Nucleus accumbens (tissue), 56 donors: Measurements from ENCODE around the gene ZACN.
"Not testable (repeated sequence)": the region's sequence is repeated elsewhere in the genome, so short reads cannot be mapped to it uniquely, and the experiment has no call there.

Experiments used
- DNase-seq, 56 donors: peaks; one replicate each; lab custom pipeline; 2025; lab: John Stamatoyannopoulos, UW

ZACN gene

DNA sequence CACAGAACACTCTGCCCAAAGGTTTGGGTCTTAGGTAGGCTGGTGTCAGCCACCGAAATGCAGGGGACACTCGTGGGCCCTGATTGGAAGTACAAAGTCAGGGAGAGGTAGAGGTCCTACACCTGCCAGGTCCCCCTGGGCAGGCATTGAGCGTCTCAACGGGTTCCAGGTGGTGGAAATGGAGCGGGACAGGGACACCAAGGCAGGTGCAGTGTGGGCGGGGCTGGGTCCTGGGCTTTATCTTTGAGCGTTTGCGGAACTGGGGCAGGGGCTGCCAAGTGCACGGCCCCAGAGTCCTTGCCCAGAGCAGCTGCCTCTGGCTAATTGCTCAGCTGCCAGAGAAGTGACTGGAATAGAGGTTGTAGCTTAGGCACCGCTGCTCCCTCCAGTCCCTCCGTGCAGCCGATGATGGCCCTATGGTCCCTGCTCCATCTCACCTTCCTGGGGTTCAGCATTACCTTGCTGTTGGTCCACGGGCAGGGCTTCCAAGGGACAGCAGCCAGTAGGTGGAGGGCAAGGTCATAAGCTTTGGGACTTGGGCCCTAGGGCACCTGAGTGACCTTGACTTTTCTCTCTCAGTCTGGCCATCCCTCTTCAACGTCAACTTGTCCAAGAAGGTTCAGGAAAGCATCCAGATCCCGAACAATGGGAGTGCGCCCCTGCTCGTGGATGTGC is at the start of gene ZACN:
Gene ZACN, plus strand, starts transcription at position 323 of the 675 bp plus-strand sequence. Its CDS starts 83 bp downstream, at position 406.
- DNase-seq = no peak

DNA sequence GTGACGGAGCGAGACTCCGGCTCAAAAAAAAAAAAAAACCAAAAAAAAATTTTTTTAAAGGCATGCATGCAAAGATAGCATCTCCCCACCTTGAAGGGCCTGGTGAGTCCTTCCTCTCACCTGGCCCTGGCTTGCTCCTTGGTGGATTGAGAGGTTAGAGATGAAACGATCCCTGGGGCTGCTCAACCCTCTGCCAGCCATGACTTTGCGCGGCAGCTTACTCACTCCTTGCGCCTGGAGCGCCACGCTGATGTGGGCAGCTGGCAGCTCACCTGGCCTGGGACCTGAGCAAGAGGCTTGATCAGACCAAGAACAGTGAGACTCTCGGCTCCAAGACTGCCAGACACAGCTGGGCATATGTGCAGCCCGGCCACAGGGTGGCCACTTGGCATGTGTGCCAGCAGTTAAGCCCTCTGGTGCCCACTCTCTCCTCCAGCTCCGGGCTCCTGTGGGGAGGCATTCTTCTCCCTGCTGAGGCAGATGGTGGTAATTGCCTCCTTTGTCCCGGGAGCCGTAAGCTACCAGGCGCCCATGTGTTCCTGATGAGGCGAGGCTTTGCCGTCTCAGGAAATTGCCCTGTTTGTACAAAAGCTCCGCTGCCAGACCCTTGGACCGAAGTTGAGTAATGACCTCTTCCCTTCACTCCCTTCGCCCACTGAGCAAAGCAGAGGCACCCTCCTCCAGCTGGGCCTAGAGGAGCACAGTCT is 46.8 kb upstream of the ZACN start:
- DNase-seq = no peak

GRCh38 chr17:76032780-76033108 is 46.2 kb upstream of the ZACN start:
- no peak for DNase-seq

DNA sequence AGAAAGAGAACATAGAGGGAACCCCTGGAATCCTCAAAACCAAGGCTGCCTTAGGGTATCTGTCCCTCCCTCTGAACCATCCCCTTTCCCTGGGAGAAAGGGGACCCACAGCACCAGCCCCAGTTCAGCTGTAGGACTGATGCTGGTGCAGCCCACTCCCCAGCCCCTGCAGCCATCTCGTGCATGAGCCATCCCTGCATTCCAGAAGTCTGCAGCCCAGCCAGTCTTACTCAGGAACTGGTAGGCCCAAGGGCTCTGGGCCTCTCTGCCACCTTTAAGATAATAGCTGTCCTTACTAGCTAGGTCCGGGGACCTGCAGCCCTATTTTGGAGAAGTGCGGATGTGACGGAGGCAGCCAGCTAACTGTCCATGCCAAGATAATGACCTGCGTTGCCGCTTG is 45.8 kb upstream of the ZACN start:
- DNase-seq = no peak

DNA sequence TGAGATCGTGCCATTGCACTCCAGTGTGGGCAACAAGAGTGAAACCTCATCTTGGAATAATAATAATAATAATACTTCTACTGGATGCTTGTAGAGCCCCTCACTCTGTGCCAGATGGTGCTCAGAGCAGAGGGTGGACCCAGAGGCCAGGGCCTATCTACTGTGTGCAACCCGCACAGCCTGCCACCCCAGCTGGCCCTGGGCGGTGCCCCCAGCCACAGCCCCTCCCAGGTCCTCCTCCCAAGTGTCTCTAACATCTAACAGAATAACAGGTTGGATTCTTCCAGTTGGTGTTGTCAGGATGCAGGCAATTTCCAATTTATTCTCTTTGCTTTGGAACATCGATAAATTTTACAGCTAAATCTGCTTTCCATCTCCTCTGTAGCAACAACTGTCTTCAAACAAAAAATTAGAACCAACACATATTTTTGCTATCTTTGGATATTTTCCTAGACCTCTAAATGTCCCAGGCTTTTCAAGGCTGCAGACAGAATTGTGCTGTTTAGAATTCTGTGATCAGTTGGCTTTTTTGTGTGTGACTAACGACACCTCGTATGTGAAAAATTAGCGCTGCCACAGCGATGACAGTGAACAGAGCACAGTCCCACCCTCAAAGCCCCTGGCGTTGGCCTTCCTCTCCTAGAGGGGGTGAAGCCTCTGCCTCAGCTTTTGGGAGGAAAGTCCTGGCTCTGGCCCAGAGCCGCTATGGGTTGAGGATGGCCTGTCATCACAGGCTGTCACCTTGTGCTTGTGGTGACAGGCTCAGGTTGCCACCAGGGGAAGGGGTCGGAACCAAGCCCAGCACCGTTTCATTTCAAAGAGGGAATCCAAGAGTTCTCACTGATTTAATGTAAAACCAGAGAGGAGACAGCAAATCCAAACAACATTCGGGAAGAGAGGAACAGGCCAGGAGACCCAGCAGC is 44.3 kb upstream of the ZACN start:
- DNase-seq = no peak

DNA sequence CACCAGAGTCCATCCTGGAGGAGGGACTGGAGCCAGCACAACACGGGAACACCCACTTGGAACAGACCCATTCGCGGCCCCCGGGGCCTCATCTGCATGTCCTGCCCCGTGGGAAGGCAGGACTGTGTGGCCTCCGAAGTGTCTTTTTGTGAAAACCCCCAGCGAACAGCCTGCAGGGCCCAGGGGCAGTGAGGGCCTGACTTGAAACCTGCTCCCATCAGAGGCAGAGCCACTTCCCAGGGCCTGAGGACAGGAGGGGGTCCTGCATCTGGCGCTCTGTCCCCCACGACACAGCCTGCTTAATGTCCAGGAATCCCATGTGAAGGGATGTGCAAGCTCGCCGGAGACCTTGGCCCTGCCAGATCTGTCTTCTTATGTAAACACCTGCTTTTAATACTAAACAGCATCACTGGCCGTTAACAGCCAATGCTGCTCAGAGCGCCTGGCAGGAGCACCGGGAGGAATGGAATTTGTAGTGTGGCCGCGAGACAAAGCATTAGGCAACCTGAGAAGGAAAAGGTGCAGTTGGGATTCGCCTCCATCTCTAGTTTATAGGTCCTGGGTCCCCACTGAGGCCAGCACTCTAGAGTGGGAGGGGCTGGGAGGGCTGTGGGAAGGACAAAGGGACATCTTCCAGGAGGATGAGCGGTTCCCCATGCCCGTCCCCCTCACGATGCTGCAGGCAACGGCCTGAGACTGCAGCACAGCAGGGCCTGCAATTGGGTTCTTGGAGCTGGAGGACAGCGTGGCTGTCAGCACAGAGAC is 42.3 kb upstream of the ZACN start:
- no peak for DNase-seq

GRCh38 chr17:76038050-76038449 is 40.9 kb upstream of the ZACN start:
- DNase-seq = no peak

- DNase-seq = no peak
Measured at GRCh38 chr17:76039121-76039520, 39.9 kb upstream of the ZACN start.

GRCh38 chr17:76040376-76040775 is 38.6 kb upstream of the ZACN start:
- DNase-seq = no peak

DNA sequence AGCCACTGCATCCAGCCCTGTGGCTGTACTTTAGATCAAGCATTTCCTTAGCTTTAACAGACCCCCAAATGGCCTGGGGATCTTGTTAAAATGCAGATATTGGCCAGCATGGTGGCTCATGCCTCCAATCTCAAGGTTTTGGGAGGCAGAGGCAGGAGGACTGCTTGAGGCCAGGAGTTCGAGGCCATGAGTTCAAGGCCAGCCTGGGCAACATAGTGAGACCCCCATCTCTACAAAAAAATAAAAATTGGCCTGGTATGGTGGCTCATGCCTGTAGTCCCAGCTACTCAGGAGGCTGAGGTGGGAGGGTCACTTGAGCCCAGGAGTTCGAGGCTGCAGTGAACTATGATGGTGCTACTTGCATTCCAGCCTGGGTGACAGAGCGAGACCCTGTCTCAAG is 36.1 kb upstream of the ZACN start:
- not testable (repeated sequence) for DNase-seq

GRCh38 chr17:76044475-76045007 is 34.4 kb upstream of the ZACN start:
- DNase-seq = not testable (repeated sequence)

DNA sequence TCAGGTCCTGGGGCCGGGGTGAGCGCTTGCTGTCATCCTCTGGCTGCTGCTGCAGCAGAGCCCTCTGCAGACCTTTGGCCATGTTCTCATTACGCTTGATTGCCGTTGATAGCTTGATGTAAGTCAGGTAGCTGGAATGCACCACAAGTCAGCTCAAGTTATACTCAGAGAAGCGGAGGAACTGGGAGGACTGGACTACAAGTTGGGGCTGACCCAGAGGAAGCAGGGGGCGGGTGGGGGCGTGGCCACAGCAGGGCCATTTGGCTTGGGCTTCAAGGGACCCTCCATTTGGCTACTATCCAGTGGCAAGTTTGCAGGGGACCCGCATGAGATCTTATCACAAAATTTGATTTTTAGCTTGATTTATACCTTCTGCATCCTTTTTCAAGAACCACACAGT is 32.9 kb upstream of the ZACN start:
- no peak for DNase-seq

DNA sequence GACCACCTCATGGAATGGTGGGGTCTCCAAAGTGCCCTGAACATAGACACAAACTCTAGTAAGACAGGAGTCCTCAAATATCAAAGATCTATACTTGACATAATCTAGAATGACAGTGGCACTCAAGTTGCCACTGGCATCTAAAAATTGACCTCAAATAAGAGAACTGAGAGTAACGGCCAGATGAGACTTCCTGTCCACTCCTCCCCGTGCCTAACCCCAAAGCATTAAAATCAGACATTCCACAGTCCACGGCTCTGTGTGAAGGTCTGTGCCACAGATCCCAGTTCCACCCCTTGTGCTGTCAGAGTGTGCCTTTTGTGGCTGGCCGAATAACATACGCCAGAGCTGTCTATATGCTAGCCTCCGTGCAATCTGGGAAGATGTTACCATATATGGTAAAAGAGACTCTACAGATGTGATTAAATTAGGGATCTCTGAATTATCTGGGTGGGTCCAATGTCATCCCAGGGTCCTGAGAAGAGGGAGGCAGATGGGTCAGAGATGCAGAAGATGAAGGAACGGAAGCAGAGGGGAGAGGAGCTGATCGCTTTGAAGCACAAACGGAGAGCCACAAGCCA is 30.9 kb upstream of the ZACN start:
- DNase-seq = no peak

- DNase-seq = no peak
Measured at GRCh38 chr17:76048711-76049110, 30.3 kb upstream of the ZACN start.

- DNase-seq = no peak
Measured at GRCh38 chr17:76049239-76049638, 29.7 kb upstream of the ZACN start.

GRCh38 chr17:76049836-76050537 is 29.0 kb upstream of the ZACN start:
- DNase-seq = no peak

DNA sequence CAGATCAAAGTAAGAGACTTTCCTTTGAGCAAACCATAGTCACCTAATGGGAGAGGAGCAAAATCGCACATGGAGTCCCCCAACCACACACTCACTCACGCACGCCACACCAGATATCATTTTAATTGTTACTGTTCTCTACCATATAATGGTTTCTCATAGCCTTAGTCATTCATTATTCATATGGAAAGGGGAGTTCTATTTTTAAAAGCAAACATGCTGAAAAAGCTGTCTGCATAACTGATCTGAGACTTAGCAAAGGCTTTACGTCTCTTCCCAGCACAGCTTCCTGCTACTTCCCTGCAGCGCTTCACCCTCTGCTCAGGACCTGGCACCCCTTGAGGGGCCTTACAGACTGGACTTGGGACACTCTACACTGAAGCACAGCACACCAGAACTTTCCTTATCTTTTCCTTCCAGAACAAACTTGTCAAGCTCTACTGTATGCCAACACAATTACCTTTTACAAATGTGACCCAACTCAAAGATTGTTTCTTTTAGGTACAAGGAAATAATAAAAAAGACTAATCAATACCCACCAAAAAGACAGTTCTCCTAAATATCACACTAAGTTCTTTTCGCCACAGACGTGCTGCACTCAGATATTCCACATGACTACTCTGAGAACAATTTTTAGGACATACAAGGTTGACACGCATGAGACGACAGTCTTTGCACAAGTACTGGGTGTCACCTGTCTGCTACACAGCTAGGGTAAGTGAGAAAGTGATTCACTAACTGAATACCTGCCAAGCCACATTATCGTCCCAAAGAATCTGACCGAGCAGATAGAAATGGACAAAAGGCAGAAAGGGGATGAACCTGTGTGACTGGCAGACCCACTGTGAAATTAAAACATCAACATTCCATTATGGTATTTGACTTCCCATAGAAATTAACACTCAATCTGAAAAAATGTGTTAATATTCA is 28.2 kb upstream of the ZACN start:
- no peak for DNase-seq

GRCh38 chr17:76051561-76051960 is 27.4 kb upstream of the ZACN start:
- DNase-seq = no peak
